ENCODE measurements around the gene MAGI1. TPM values are rescaled to one million over a fixed set of nuclear protein-coding genes. Genes with fewer than 3 reads are reported as not detected.
"Not testable (repeated sequence)": the region's sequence is repeated elsewhere in the genome, so short reads cannot be mapped to it uniquely, and the experiment has no call there.

Gene MAGI1
- total RNA-seq, 1 donor from 2014 or later = 10.6 TPM

DNA sequence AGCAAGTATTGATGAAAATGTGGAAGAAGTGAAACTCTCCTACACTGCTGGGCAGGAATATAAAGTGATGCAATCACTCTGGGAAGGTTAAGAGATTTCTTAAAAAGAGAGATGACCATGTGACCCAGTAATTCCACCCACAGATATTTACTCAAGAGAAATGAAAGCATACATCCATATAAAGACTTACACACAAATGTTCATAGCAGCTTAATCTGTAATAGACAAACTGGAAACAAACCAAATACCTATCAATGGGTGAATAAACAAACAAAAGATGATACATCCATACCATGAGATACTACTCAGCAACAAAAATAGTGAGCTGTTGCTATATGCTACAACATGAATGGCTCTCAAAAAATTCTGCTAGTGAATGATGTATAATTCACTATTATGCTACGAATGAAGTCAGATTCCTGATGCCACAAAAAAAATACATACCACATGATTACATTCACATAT is 463.3 kb downstream of the MAGI1 start:
- no peak for DNase-seq (ENCODE audit: low read depth)

DNA sequence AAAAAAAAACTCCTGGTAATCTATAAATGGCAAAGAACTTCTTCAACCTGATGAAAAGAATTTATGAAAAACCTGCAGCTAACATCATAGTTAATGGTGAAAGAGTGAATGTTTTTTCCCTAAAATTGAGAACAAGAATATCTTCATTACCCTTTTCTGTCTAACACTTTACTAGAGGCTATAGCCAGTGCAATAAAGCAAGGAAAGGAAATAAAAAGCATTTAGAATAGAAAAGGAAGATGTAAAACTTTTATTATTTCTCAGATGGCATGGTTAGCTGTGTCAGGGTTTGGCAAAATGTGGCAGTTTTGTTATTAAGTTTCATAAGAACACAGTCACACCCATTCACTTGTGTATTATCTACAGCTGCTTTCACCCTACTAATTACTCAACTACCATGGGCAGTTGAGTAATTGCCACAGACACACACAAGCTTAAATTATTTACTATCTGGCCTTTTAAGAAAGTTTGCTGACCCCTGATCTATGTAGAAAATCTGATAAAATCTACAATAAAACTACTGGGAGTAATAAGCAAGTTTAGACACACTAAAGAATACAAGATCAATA is 465.1 kb downstream of the MAGI1 start:
- no peak for DNase-seq (ENCODE audit: low read depth)

DNA sequence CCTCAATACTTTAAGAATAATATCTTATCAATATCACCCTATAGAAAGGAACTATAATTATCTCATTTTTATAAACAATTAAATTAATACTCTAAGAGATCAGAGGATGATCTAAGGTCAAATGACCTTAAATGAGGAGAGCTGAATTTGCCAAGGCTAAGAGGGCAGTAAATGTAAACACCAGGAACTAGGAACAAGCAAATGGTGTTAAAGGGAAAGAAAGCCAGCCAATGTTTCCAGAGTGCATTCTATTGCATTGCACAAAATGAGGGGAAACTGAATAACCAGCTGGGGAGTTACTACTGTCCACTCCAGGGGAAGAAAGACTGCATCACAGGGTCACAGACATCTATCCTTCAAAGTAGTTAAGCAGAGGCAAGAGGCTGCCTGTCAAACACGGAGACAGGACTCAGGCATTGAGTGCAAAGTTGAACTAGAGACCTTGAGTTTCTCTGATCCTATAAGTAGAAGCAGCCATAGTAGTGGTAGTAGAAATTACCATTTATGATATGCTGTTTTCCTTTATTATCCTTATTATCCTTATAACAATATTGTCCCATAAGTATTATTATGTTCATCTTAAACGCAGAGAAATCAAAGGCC is 466.4 kb downstream of the MAGI1 start:
- no peak for DNase-seq (ENCODE audit: low read depth)

- DNase-seq (ENCODE audit: low read depth) = no peak
These were observed 468.8 kb downstream of the MAGI1 start for GRCh38 chr3:65569845-65570405.

- DNase-seq (ENCODE audit: low read depth) = no peak
These were observed 469.6 kb downstream of the MAGI1 start for GRCh38 chr3:65569129-65569528.

GRCh38 chr3:65568497-65568896 is 470.2 kb downstream of the MAGI1 start:
- no peak for DNase-seq (ENCODE audit: low read depth)

DNA sequence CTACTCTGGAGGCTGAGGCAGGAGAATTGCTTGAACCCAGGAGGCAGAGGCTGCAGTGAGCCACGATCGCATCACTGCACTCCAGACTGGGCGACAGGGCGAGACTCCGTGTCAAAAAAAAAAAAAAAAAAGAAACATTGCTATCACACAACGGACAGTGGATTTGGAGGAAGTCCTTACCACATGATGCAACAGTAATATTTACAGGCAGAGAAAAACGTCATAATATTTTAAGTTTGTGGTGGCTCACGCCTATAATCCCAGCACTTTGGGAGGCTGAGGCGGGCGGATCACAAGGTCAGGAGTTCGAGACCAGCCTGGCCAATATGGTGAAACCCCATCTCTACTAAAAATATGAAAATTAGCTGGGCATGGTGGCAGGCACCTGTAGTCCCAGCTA is 473.0 kb downstream of the MAGI1 start:
- DNase-seq (ENCODE audit: low read depth) = not testable (repeated sequence)

- no peak for DNase-seq (ENCODE audit: low read depth)
These were observed 474.2 kb downstream of the MAGI1 start for GRCh38 chr3:65564483-65564882.

DNA sequence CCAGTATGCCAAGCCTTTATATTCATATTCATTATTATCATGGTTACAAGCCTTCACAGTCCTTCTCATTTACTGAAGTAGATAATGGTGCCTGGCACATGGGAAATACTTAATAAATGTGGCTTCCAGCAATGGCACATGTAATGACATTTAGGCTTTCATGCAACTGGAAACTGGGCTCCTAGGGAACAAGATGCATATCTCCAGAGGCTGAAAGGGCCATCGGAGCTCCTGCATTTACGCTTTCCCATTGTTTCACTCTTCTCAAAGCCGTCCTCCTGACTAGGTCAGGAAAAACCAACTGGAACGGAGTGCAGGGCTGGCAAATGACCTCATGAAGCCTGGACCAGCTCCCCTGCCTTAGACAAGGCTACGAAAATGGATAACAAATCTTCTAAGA is 474.9 kb downstream of the MAGI1 start:
- no peak for DNase-seq (ENCODE audit: low read depth)

DNA sequence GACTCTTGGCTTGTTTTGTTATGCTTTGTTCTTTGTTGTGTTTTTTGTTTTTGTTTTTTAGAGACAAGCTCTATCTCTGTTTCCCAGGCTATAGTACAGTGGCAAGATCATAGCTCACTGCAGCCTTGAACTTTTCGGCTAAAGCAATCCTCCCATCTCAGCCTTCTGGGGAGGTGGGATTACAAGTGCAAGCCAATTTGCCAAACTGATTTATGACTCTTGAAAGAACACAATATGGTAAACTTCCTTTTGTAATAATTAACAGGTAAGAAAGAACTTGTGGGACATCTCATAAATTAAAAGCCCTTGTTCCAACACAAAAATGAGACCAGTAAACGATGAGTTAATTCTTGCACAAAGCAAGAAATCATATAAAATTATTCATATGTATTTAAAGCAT is 476.3 kb downstream of the MAGI1 start:
- no peak for DNase-seq (ENCODE audit: low read depth)

DNA sequence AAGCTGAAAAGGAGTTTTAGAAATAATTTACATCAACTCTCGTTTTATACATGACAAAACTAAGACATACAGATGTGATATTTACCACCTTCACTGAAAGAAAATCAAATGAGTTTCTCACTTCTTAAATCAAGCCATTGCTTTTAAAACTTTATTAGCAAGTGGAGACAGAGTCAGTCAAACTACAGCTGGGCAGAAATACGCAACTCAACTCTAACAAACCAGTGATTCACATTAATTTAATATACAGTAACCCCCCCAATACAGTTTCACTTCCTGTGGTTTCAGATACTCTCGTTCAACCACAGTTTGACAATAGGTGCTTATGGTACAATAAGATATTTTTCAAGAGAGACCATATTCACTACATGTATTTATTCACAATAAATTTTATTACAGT is 477.1 kb downstream of the MAGI1 start:
- DNase-seq (ENCODE audit: low read depth) = no peak

DNA sequence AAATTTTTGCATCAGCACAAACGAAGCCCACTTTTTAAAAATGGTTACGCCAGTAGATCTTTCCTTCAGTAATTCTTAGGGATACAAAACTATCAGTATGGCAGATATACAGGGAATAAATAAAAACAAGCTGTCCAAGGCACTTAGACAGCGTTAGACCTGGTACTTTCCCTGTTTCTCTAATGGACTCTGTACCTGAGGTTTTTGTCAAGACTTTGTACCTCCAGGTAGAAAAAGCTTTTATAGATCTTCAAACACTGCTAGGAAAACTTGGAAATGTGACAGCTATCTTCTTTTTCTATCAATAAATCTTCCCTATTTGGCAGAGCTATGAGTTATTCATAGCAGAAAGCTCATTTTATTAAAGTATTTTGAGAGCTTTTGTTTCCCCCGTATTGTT is 477.8 kb downstream of the MAGI1 start:
- DNase-seq (ENCODE audit: low read depth) = no peak

DNA sequence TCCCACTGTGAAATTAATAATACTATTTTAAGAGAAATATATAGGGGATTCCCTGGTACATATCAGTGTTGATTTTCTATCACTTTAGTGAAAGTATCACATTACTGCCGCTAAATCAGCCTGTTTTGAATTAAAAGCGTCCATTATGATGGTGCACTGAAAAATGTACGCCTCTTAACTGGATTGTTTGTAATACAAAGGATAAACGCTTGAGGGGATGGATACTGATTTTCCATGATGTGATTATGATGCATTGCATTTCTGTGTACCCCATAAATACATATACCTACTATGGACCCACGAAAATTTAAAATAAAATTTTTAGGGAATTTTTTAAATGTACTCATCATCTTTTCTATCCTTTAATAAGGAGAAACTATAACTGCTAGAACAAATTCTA is 478.6 kb downstream of the MAGI1 start:
- DNase-seq (ENCODE audit: low read depth) = no peak

- DNase-seq (ENCODE audit: low read depth) = no peak
These were observed 479.1 kb downstream of the MAGI1 start for GRCh38 chr3:65559643-65560042.

DNA sequence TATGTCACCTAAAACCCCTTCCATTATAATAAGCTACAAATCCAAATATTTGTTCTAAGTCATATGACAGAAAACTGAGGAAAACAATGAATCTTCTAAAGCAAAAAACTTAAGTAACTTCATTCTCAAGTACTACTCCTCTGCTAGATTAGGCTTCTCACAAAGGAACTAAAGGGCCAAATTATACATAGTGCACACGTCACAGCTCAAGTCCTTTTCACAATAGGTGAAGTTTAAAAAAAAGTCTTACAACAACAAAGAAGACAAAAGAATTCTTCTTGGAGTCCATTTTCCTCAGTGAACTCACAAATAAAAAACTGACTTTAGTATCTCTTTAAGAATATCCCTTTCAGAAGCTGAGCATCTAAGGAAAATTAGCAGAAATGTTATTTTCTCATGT is 479.9 kb downstream of the MAGI1 start:
- no peak for DNase-seq (ENCODE audit: low read depth)

- no peak for DNase-seq (ENCODE audit: low read depth)
These were observed 480.7 kb downstream of the MAGI1 start for GRCh38 chr3:65557899-65558564.

GRCh38 chr3:65556934-65557577 is 481.7 kb downstream of the MAGI1 start:
- DNase-seq (ENCODE audit: low read depth) = no peak

DNA sequence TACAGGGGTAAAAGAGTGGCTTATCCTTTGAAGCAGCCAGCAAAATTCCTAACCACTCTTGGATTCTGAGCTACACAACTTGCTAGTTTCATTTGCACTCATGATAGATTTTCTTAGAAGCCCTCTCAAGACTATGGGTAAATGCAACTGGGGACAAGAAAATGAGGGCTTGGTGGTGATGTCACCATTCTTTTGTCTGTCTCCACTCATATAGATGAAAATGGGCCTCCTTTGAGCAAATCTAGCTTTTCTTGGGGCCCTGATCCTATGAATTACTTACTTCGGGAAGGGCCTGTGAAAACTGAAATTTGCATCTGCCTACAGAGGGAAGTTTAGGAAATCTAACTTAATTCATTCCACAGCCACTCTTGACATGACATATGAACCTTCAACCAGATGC is 486.3 kb downstream of the MAGI1 start:
- no peak for DNase-seq (ENCODE audit: low read depth)

- DNase-seq (ENCODE audit: low read depth) = no peak
These were observed 486.8 kb downstream of the MAGI1 start for GRCh38 chr3:65551945-65552344.

DNA sequence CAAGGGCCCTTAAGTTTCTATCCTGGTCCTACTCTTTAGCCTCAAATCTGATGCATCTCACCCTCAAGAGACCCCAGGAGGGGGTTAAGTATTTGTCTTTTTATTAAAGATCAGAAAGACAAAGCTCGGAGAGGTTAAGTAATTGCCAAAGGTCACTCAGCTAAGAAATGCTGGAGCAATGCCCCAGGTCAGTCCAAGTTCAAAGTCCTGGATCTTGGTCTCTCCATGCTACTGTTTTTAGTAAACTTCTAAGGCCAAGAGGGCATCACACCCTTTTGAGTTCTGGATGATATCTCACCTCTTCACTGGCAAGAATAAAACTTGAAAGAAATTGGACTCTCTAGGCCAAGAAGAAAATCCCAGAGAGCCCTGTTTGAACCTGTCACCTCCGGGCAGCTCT is 488.6 kb downstream of the MAGI1 start:
- no peak for DNase-seq (ENCODE audit: low read depth)

GRCh38 chr3:65549626-65549959 is 489.1 kb downstream of the MAGI1 start:
- DNase-seq (ENCODE audit: low read depth) = no peak
